GM21526 (cell line): Measurements from ENCODE around the gene ARHGAP24.
"Not testable (repeated sequence)": the region's sequence is repeated elsewhere in the genome, so short reads cannot be mapped to it uniquely, and the experiment has no call there.

Source experiments
- ATAC-seq: cut with Tn5 transposase; IDR thresholded peaks from one replicate; pipeline ENCODE4 v1.9.1; 2021; ENCODE audit warnings: moderate library complexity; ENCODE audit not compliant: unreplicated experiment, low FRiP score

ARHGAP24 gene

DNA sequence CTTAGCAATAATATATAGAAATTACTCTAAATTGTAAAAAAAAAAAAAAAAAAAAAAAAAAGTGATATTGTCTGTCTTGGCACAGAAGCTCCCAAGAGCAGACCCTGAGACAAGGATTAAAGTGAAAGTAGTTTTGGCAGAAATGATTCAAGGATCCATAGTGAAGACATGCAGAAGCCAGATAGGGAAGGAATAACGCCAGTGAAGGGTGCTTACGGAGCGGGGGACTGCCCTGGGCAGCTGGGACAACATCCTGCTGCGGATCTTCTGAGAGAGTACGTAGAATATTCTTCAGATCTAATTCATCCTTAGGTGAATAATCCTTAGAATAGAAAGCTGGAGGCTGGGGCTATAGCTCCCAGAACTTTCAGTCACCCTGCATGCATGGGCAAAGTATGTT, 39.8 kb downstream of the ARHGAP24 start:
- no peak for ATAC-seq

DNA sequence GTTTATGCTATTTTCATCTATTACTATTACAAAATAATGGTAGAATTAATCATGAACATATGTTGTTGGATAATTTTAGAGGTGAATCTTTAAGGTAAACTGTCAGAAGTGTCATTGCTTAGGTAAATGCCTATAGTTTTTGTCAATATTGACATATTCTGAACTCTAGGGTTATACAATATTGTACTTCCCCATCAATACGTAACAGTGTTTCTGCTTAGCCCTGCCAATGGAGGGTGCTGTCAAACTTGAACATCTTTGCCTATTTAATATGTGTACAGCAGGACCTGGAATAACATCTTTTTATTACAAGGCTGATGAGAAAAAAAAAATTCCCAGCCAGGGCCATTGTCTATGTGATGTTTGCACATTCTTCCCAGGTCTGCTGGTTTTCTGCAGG, 40.8 kb downstream of the ARHGAP24 start:
- no peak for ATAC-seq

DNA sequence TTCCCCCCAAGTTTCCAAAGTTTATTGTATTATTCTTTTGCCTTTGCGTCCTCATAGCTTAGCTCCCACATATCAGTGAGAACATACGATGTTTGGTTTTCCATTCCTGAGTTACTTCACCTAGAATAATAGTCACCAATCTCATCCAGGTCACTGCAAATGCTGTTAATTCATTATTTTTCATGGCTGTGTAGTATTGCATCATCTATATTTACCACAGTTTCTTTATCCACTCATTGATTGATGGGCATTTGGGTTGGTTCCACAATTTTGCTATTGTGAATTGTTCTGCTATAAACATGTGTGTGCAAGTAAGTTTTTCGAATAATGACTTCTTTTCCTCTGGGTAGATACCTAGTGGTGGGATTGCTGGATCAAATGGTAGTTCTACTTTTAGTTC, 43.6 kb downstream of the ARHGAP24 start:
- ATAC-seq, result not testable (repeated sequence)

DNA sequence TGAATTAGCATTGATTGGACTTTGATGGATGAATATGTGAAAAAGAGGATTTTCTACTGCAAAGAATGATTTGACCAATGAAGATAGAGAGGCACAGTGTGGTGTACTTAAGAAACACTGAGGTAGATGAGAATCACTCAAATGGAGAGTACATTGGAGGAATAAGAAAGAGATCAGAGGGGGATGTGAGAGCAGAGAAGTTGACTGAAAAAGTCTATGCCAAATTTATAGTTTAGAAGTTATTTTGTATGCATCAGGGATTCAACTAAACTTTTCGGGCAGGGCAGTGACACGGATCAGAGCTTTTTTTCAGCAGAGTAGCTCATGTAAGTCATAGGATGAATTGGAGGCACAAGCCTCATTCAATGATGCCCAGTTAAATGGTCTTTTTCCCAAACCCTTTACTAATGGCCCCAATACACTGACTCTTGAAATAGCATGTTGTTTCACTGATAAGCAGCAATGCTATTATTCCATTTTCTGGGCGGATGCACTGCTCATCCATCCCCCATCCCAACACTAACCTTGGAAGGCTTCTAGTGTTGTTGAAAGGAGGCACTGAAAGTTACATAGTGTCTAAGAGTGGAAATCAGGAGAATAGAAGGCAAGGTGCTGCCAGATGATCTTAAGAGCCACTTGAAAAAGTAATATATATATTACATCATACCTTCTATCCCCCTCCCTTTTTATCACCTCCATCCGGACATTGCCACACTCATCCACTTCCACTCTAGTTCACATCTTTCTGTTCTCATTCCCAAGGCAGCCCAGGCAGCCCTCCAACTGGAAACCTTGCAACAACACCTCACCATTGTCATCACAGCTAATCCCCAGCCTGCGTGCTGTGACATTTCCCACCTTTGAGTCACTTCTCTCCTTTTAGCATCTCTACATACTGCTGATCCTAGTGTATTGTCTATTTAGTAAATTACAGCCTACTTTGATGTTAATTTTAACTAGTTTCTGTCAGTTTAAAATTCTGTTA, 46.1 kb downstream of the ARHGAP24 start:
- ATAC-seq, result no peak

DNA sequence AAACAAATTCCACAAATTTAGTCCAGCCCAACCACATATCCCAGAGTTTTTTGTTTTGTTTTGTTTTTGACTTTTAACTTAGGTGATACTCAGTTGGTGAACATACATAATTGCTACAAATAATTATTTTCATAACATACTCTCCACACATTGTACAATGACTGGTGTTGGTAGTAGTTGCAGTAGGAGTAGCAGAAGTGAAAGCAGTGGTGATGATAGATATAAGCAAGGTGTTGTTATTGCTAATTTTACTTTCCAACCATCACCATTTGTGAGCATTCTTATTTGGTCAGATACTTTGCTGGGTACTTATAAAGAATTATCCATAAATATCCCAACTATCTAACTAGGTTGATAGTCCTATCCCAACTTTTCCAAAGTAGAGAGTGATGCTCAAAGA, 47.3 kb downstream of the ARHGAP24 start:
- no peak for ATAC-seq

DNA sequence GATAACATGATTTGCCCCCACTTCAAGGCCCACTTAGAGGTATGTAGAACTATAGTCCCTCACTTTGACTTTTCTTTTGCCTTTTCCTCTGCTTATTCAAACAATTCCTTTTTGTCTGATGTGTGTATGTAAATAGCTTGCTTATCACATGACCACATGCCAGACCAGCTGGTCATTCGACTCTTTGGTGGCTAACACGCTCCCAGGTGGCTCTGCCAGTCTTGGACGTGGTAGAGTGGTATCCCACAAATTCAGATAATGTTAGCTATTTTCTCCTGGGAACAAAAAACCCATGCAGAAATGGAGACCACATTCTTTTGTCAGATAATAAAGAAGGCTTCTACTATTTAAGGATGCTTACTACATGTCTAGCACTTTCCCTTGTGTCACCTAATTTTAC, 47.9 kb downstream of the ARHGAP24 start:
- ATAC-seq, result no peak

DNA sequence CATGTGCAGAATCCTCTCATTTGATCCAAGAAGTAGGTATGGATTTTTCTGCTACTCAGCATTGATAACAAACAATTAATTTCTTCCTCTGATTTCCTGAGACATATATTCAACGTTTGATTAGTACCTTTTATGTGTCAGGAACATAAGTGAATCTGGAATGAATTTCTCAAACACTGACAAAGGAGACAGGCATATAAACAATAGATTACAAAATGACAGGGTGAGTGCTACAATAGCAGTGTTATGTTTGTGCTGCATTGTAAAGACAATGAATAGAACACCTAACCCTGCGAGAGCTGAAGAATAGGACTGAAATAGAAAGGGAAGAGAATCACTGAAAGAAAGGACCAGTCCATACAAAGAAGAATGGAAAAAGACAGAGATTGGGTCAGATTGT, 52.9 kb downstream of the ARHGAP24 start:
- ATAC-seq, result no peak

DNA sequence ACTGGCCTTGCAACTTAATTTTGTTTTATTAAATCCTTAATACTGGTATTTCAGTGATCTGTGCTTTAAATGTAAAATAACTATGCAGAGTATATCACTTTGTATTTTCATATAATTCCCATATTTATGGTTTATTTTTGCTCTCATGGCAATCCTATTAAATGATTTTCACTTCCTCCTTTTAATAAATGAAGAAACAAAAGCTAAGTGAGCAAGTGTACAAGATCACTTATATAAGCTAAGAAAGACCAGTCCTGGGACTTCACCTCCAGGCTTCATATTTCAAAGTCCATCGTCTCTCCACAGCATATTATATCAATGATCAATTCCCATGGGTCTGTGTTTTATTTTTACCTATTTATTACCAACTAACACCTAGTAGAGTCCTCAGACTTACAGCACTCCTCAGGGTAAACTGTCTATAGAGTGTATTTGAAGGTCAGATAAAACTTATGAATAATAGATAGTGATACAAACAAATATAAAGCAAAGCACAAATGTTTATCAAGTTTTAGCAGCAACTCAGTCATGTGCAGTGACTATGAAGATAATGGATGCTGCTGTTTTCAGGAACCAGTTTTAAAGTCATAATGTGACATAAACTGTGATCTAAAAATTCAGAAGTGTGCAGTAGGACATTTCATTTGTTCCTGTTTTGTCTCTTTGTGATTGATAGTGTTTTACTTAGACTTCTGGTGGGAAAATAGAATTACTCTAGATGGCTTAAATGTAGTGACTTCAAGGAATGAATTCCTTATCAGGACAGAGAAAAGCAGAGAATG, 56.8 kb downstream of the ARHGAP24 start:
- ATAC-seq, result no peak

DNA sequence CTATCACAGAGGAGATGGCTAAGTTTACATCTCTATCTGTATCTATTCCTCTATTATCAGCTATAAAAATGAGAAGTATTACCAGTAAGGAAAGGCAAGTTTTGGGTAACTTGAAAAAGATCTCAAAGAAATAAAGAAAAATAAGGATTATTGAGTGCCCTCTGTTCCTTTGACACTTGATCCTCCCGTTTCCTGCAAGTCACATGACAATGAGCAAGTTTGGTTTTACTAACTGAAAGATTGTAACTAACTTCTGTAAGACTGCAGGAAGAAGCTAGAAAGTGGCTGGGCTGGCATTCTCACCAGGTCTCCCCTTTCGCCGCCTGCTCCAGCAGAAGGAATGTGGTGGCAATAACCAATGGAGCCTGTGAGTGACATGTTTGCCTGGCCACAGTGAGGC, 59.2 kb downstream of the ARHGAP24 start:
- ATAC-seq, result no peak

DNA sequence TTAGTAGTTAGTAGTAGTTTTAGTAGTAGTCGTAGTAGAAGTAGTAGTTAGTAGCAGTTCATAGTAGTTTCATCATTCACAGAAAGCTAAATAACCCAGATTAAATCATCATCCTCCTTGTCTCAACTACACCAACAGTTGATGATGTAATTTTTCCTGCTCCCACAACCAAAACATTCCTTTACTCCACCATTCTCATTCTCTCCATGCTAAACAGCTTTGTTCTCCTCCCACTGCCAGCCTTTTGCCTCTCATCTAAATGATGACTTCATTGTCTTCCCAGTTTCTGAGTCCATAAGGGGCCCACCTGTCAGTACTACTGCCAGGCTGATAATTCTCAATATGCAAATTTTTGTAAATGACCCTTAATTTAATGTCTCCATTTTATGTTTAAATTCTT, 68.9 kb downstream of the ARHGAP24 start:
- ATAC-seq, result no peak

DNA sequence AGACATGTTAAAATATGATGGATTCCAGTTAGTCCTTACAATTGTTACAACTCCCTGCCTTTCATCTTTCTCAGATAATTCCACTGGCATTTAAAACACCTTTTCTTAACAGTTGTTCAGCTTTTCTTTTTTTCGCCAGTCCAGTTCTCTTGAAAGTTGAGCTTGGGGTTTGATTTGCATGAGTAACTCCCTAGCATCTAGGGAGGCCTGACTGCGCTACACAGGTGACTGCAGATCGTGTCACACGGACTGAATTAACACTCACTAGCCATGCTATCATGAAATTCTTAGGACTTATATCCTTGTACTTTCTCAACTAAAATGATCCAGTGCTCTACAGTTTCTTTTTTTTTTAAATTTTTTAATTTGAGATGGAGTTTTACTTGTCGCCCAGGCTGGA, 69.8 kb downstream of the ARHGAP24 start:
- no peak for ATAC-seq

DNA sequence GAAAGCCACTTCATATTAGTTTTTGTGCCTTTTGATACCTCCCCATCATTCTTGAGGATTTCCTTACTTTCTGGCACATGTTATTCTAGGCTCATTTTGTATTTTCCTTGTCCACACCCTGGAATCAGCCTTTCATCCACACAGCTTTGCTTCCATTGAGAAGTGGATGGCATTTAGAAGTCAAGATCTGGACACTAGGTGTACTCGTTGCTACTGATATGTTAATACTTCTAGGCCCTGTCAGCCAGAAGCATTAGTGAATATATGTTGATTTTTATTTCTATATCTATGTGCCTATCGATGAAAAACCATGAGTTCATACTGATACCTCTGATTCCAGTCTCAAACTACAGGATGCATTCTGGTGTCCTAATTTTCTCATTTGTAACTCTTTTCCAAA, 73.2 kb downstream of the ARHGAP24 start:
- no peak for ATAC-seq

DNA sequence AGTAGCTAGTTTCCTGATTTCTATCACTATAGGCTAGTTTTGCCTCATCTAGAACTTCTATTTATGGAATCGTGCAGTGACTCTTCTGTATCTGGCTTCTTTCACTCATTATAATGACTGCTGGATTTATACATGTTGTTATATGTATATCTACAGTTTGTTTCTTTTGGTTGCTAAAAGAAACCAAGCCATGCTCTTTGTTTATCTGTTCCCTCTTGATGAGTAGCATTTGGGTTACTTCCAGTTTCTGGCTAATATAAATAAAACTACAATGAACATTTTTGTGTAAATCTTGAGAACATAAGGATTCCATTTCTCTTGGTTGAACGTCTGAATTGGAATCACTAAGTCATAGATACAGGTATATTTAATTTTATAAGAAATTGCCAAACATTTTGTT, 73.9 kb downstream of the ARHGAP24 start:
- no peak for ATAC-seq

DNA sequence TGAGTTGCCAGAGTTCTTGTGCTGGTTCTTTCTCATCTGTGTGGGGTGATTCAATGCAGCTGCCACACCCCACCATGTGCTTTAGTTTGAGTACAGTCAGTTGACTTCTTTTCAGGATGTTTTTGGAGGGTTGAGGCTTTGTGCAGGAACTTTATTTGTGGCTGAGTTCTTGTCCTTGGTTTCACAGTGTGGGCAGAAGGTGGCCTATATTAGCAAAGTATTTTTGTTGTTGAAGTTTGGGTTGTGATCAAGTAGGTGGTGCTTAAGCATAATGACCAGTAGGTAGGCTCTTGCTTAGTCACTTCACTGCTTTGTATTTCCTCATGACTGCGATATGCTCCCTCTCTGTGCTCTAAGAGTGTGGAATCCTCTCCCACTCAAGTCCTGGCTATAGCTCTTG, 80.3 kb downstream of the ARHGAP24 start:
- ATAC-seq, result peak; percentile 42

DNA sequence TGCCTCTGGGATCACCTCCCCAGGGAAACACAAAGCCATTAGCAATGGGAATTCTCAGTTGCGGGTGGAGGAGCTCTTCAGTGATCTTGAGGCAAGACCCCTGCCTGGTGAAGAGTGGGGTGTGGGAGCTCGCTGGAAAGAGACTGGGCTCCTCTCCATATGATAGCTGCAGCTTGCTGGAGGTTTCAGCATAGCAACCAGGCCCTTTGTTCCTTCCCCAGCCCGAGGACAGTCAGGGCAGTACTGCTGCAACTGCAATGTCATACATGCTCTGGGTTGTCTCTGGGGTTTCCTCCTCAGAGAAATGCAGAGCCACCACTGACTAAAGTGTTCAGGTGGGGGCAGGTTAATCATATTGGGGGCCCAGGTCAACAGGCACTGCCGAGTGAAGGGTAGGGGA, 81.3 kb downstream of the ARHGAP24 start:
- ATAC-seq, result no peak

DNA sequence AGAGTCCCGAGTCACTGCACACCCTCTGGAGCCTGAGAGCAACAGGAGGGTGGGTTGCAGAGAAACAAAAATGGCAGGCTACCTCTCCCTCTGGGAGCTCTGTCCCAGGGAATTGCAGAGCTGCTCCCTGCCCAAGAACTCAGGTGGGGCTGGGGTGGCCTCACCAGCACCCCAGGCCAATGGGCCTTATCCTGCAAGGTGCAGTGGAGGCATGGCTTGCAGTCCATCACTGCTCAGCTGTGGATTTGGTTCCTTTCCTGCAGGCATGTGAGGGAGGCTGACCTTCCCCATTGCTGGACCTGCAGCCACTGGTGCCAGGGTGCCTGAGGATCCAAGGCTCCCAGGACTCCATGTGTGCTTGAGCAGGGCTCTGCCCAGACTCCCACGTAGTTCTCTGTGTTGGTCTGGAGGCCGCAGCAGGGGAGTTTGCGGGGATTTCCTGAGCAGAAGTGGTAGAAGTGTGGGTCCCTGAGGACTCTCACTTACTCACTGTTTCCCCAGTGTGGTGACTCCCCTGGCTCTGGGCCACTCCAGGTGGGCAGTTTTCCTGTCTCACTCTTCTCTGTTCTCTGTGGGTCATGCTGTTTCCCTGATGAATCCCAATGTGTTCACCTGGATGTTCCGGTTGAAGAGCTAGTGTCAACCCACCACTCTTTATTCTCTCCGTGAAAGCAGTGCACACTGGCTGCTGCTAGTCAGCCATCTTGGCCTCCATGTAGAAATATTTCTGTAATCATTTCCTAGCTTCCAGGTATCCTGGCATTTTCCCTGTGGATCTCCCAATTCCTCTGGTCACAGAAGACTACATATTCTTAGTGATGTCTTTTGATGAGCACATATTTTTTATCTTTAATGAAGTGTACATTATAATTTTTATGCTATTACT, 82.3 kb downstream of the ARHGAP24 start:
- ATAC-seq, result peak; percentile 84

DNA sequence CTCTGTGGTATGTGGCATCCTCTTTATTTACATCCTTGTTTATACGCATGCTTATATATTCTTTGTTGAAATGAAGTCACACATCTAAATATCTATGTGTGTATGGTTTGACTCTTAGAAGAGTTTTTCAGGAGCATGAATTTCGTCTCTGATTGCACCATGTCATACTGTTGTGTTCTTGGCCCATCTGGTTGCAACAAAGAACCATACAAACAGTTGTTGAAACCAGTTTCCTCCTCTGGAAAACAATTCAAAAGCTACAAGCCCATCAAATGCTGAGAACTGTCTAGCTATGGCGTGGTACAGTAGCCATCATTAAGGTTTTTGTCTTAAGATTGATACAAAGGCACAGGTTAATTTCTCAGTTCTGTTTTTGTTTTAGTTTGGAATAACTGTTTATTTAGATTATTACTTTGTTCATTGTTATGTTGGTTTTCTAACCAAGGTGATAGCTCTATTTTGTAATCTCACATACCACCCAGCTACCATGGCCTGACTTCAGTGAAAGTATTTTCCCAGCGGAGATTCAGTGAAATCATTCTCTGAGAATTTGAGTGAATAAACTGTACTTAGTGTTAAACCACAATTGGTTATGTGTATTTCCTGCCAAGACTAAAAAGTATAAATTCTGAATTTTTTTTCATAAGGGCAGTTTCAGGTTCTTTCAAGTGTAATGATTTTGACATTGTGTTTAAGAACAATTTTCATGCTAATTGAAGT, 91.0 kb downstream of the ARHGAP24 start:
- ATAC-seq, result no peak

DNA sequence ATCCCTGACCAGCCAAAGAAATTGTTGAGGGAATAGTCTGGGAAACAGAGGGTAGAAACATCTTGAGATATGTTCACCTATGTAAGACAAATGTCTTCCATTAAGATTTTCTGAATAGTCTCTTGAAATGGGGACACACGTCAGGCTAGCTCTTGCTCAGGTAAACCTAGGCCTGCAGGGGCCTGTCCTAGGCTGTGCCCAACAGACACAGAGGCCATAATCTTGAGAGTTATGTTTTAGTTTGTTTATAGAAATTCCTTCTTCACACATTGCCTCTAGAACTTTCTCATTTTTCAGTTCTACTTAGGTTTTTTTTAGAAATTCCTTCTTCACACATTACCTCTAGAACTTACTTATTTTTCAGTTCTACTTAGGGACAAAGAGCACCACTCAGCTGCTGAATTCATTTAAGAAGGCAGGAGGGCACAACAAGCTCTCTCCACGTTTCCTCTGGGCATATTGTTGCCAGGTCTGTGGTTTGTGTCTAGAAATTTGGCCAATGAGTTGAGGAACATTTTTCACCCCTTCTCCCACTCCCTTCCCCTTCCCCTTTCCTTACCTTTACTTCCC, 94.9 kb downstream of the ARHGAP24 start:
- peak; percentile 67 for ATAC-seq

DNA sequence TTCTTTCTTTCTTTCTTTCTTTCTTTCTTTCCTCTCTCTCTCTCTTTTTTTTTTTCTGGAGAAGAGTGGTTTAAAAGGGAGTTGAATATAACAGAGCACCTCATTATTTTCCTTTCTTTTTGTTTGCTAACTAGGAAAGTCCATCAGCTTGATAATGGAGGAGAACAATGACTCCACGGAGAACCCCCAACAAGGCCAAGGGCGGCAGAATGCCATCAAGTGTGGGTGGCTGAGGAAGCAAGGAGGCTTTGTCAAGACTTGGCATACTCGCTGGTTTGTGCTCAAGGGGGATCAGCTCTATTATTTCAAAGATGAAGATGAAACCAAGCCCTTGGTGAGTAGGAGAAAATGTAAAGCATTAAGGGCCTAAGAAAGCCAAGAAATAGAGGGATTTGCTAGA, 95.4 kb downstream of the ARHGAP24 start:
- ATAC-seq, result no peak

DNA sequence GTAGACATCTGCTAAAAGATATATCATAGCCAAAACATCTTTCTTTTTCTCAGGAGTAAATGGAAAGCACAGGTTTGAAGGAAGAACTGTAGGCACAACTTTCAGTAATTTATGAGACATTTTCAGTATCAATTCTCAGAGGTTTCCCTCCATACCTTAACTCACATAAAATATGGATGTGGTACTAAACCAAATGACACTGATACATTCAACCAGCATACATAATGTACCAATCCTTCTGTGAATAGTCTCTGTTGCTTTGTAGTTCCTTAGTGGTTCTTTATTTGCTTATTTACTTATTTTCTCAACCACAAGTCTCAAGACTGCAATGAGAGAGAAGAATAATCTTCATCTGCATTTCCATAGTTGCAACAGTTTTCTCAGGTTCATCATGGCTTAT, 96.1 kb downstream of the ARHGAP24 start:
- ATAC-seq, result no peak
